Measurements from ENCODE around the gene TMEM9. TPM values are rescaled to one million over a fixed set of nuclear protein-coding genes. Genes with fewer than 3 reads are reported as not detected.

Gene TMEM9
- total RNA-seq, 1 donor from 2014 or later, result 109 TPM

- Histone ChIP-seq H3K4me2 (peak overlapping the region; percentile 91), H4K20me1 (ENCODE audit: low read depth) (no peaks in the 10 kb centered on the region), H2AFZ (replicated peaks) (peak overlapping the region; percentile 91), H3F3A (ENCODE audit: low read depth) (peaks cover 18% of the 10 kb centered on the region), H3K27me3 (peaks cover 27% of the 10 kb centered on the region), H3K79me2 (ENCODE audit: low read depth) (no peaks in the 10 kb centered on the region), H3K27ac (no peak overlapping the region), H3K4me1 (no peaks in the 10 kb centered on the region), H3K9ac (no peak overlapping the region), H3K4me3 (peak overlapping the region; percentile 64), H3K9me3 (ENCODE audit: low read depth) (no peaks in the 10 kb centered on the region), H3K36me3 (no peaks in the 10 kb centered on the region)
- Mint-ChIP-seq H3K36me3 (no peaks in the 10 kb centered on the region), H3K27me3 (ENCODE audit: insufficient read depth, low read depth) (peaks cover 11% of the 10 kb centered on the region), H3K9me3 (no peaks in the 10 kb centered on the region), H3K4me1 (peaks cover 17% of the 10 kb centered on the region), H3K4me3 (peak overlapping the region; percentile 78), H3K27ac (no peak overlapping the region)
- TF ChIP-seq CTCF (IDR thresholded peaks at IDR 0.05) (peak; percentile 41), EZH2 (IDR thresholded peaks at IDR 0.05) (no peak), EZH2phosphoT487 (IDR thresholded peaks at IDR 0.05) (peak; percentile 53)
- DNase-seq (ENCODE audit: low spot score), result peak; percentile 66
Observed at GRCh38 chr1:201171063-201172036, 17.1 kb upstream of the TMEM9 start.

GRCh38 chr1:201170533-201171062 lies 16.3 kb upstream of the TMEM9 start:
- peaks cover 17% of the 10 kb centered on the region for H3K4me1 Mint-ChIP-seq
- TF ChIP-seq CTCF (IDR thresholded peaks at IDR 0.05) (no peak), EZH2 (IDR thresholded peaks at IDR 0.05) (no peak), EZH2phosphoT487 (IDR thresholded peaks at IDR 0.05) (no peak)
- H4K20me1 ChIP-seq (ENCODE audit: low read depth), result no peaks in the 10 kb centered on the region

GRCh38 chr1:201169971-201170532 lies 15.8 kb upstream of the TMEM9 start:
- no peaks in the 10 kb centered on the region for H3K36me3 Mint-ChIP-seq
- H3K27ac Mint-ChIP-seq, result no peak overlapping the region
- Histone ChIP-seq H3K4me3 (no peak overlapping the region), H4K20me1 (ENCODE audit: low read depth) (no peaks in the 10 kb centered on the region), H3F3A (ENCODE audit: low read depth) (peaks cover 18% of the 10 kb centered on the region), H3K4me1 (no peaks in the 10 kb centered on the region), H3K27me3 (peaks cover 27% of the 10 kb centered on the region), H3K79me2 (ENCODE audit: low read depth) (no peaks in the 10 kb centered on the region), H3K9ac (no peak overlapping the region), H3K4me2 (peak overlapping the region; percentile 91), H3K36me3 (no peaks in the 10 kb centered on the region), H3K9me3 (ENCODE audit: low read depth) (no peaks in the 10 kb centered on the region), H3K27ac (no peak overlapping the region), H2AFZ (replicated peaks) (no peak overlapping the region)
- peak overlapping the region; percentile 78 for H3K4me3 Mint-ChIP-seq
- H3K9me3 Mint-ChIP-seq, result no peaks in the 10 kb centered on the region
- peaks cover 9% of the 10 kb centered on the region for H3K27me3 Mint-ChIP-seq (ENCODE audit: insufficient read depth, low read depth)
- peaks cover 17% of the 10 kb centered on the region for H3K4me1 Mint-ChIP-seq
- DNase-seq (ENCODE audit: low spot score), result no peak
- TF ChIP-seq EZH2 (IDR thresholded peaks at IDR 0.05) (no peak), EZH2phosphoT487 (IDR thresholded peaks at IDR 0.05) (no peak), CTCF (IDR thresholded peaks at IDR 0.05) (no peak)

More at GRCh38 chr1:201170533-201171062, 16.3 kb upstream of the TMEM9 start:
- Histone ChIP-seq H2AFZ (replicated peaks) (peak overlapping the region; percentile 91), H3K36me3 (no peaks in the 10 kb centered on the region), H3K9ac (no peak overlapping the region), H3K4me3 (peak overlapping the region; percentile 64), H3K9me3 (ENCODE audit: low read depth) (no peaks in the 10 kb centered on the region), H3K4me1 (no peaks in the 10 kb centered on the region), H3K27ac (no peak overlapping the region), H3K4me2 (peak overlapping the region; percentile 91), H3K27me3 (peaks cover 27% of the 10 kb centered on the region), H3F3A (ENCODE audit: low read depth) (peaks cover 18% of the 10 kb centered on the region), H3K79me2 (ENCODE audit: low read depth) (no peaks in the 10 kb centered on the region)
- Mint-ChIP-seq H3K9me3 (no peaks in the 10 kb centered on the region), H3K4me3 (peak overlapping the region; percentile 78), H3K27me3 (ENCODE audit: insufficient read depth, low read depth) (peaks cover 11% of the 10 kb centered on the region), H3K36me3 (no peaks in the 10 kb centered on the region), H3K27ac (no peak overlapping the region)
- peak; percentile 88 for DNase-seq (ENCODE audit: low spot score)

Data from neural progenitor cell (in vitro differentiated cells).